ENCODE results near the gene KLHL6. TPM values are rescaled to one million over a fixed set of nuclear protein-coding genes. Genes with fewer than 3 reads are reported as not detected.

The KLHL6 gene
- polyA plus RNA-seq, 1 of the 3 experiments (the other 2 are of a cell fraction), result not detected

GRCh38 chr3:183490653-183491052, 64.9 kb downstream of the KLHL6 start (continued):
- TF ChIP-seq, protein P1, sequence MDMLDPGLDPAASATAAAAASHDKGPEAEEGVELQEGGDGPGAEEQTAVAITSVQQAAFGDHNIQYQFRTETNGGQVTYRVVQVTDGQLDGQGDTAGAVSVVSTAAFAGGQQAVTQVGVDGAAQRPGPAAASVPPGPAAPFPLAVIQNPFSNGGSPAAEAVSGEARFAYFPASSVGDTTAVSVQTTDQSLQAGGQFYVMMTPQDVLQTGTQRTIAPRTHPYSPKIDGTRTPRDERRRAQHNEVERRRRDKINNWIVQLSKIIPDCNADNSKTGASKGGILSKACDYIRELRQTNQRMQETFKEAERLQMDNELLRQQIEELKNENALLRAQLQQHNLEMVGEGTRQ (IDR thresholded peaks at IDR 0.05; ENCODE audit: borderline replicate concordance, low read depth, low read length), result no peak
- TF ChIP-seq TAF1 (IDR thresholded peaks at IDR 0.05; ENCODE audit: borderline replicate concordance, low read depth, low read length) (no peak), SMC3 (IDR thresholded peaks at IDR 0.05; ENCODE audit: low read depth, low read length) (no peak)

DNA sequence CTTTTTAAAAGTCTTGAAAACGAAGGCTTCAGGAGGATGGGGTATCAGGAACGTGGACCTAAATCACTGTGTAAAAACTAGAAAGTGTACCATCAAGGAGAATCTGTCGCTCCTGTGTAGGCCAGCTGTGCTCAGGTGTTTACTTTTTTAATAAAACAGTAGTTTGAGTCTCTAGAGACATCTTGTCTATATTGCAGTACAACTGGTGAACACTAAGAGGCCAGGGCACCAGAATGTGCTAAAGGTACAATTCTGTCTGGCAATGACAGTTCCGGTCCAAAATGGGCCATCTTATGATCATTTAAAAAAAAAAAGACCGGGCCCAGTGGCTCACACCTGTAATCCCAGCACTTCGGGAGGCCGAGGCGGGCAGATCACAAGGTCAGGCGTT, 65.3 kb downstream of the KLHL6 start:
- ChIA-PET CTCF (interaction anchor here (2.2 to 3.1 kb wide), 2 partner anchors 11 to 12 kb away, joined by 10 to 16 read pairs; no protein-coding TSS in a partner anchor), POLR2A (no interaction called here)
- no peak for DNase-seq
- no peaks in the 10 kb centered on the region for H3F3A ChIP-seq (replicated peaks; ENCODE audit: insufficient read depth)
- H4K20me1 ChIP-seq (ENCODE audit: insufficient read depth), result no peaks in the 10 kb centered on the region
- TF ChIP-seq RAD21 (IDR thresholded peaks at IDR 0.05; ENCODE audit: low read length), result no peak
- no peak for TF ChIP-seq RCOR1 (IDR thresholded peaks at IDR 0.05; ENCODE audit: low read length)
- TF ChIP-seq, protein P2, sequence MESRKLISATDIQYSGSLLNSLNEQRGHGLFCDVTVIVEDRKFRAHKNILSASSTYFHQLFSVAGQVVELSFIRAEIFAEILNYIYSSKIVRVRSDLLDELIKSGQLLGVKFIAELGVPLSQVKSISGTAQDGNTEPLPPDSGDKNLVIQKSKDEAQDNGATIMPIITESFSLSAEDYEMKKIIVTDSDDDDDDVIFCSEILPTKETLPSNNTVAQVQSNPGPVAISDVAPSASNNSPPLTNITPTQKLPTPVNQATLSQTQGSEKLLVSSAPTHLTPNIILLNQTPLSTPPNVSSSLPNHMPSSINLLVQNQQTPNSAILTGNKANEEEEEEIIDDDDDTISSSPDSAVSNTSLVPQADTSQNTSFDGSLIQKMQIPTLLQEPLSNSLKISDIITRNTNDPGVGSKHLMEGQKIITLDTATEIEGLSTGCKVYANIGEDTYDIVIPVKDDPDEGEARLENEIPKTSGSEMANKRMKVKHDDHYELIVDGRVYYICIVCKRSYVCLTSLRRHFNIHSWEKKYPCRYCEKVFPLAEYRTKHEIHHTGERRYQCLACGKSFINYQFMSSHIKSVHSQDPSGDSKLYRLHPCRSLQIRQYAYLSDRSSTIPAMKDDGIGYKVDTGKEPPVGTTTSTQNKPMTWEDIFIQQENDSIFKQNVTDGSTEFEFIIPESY (IDR thresholded peaks at IDR 0.05; ENCODE audit: borderline replicate concordance, low read depth), result no peak
- no peak for TF ChIP-seq FOXJ3 (CRISPR knock-in tag; IDR thresholded peaks at IDR 0.05)
- TF ChIP-seq SMC3 (IDR thresholded peaks at IDR 0.05; ENCODE audit: low read depth, low read length), result no peak
- TF ChIP-seq, protein P3, sequence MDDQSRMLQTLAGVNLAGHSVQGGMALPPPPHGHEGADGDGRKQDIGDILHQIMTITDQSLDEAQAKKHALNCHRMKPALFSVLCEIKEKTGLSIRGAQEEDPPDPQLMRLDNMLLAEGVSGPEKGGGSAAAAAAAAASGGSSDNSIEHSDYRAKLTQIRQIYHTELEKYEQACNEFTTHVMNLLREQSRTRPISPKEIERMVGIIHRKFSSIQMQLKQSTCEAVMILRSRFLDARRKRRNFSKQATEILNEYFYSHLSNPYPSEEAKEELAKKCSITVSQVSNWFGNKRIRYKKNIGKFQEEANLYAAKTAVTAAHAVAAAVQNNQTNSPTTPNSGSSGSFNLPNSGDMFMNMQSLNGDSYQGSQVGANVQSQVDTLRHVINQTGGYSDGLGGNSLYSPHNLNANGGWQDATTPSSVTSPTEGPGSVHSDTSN (IDR thresholded peaks at IDR 0.05), result no peak
- TF ChIP-seq YY1 (IDR thresholded peaks at IDR 0.05; ENCODE audit: low read depth), result no peak
- no peaks in the 10 kb centered on the region for H3K79me2 ChIP-seq (ENCODE audit: insufficient read depth)
- no peak overlapping the region for H3K4me2 ChIP-seq
- no peaks in the 10 kb centered on the region for H3K36me3 ChIP-seq (replicated peaks in 1 of 2; ENCODE audit: control insufficient read depth in 1 of 2, insufficient read depth in 2 of 2, low read length in 1 of 2)
- no peak overlapping the region for H2AFZ ChIP-seq (ENCODE audit: low read depth)
- H3K4me1 ChIP-seq (ENCODE audit: control insufficient read depth in 1 of 2, insufficient read depth in 2 of 2, low read depth in 1 of 2, low read length in 1 of 2), result peaks cover 0 to under 1% of the 10 kb centered on the region in 2 experiments; a peak in 1 of 4 replicates
- no peaks in the 10 kb centered on the region for H3K27me3 ChIP-seq (ENCODE audit: insufficient read depth)
- H3K9me3 ChIP-seq, result no peaks in the 10 kb centered on the region
- H3K9ac ChIP-seq, result no peak overlapping the region
- no peak overlapping the region for H3K4me3 ChIP-seq (ENCODE audit: low read depth in 2 of 2, low read length in 1 of 2)
- WGBS (ENCODE audit: low lambda C conversion rate), result 83% methylated on average over 9 of the region's 9 CpGs
- no peak overlapping the region for H3K27ac ChIP-seq (ENCODE audit: low read depth in 2 of 2, low read length in 1 of 2)
- H3K9me2 ChIP-seq, result no peaks in the 10 kb centered on the region

DNA sequence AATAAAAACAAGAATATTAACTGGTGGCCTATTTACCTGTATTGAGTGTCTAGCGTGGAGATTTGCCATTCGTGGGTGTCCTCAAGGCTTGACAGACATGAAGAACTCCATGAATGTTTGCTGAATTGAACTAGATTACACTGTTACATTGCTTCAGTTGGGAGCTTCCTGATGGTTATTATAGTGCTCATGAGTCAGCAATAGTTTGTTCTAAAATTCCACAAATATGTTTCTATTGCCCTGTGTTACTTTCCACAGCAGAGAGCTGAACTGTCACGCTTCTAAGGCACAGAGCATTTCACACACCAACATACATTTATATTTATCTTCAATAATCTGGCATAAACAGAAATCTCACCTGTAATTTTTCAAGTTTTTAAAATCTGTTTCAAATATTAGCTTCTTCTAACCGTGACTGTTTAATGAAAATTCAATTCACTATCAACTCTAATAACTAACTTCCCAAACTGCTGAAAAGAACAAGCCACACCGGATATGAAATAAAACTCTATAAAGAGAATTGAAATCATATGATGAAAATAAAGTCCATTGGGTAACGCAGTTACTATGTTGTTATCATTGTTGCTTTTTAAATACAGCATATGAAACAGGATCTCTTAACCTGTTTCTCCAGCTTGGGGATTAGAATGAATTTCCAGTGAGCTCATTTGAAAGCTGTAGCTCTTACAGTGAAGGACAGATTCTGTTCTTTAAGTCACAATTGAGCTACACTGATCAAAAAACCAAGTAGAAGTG, 65.9 kb downstream of the KLHL6 start:
- CTCF ChIA-PET, result interaction anchor here (1.0 to 3.1 kb wide), 3 partner anchors 10 to 277 kb away, joined by 3 to 16 read pairs (median 10); no protein-coding TSS in a partner anchor
- DNase-seq, result no peak

More for the DNA sequence above, 65.9 kb downstream of the KLHL6 start:
- Histone ChIP-seq H4K20me1 (ENCODE audit: insufficient read depth) (no peaks in the 10 kb centered on the region), H3K27me3 (ENCODE audit: insufficient read depth) (no peaks in the 10 kb centered on the region), H3K9me3 (no peaks in the 10 kb centered on the region), H3F3A (replicated peaks; ENCODE audit: insufficient read depth) (no peaks in the 10 kb centered on the region), H3K36me3 (replicated peaks in 1 of 2; ENCODE audit: control insufficient read depth in 1 of 2, insufficient read depth in 2 of 2, low read length in 1 of 2) (no peaks in the 10 kb centered on the region), H2AFZ (ENCODE audit: low read depth) (no peak overlapping the region), H3K4me3 (ENCODE audit: low read depth in 2 of 2, low read length in 1 of 2) (no peak overlapping the region), H3K27ac (ENCODE audit: low read depth in 2 of 2, low read length in 1 of 2) (no peak overlapping the region), H3K9me2 (no peaks in the 10 kb centered on the region), H3K4me2 (no peak overlapping the region), H3K79me2 (ENCODE audit: insufficient read depth) (no peaks in the 10 kb centered on the region), H3K9ac (no peak overlapping the region), H3K4me1 (ENCODE audit: control insufficient read depth in 1 of 2, insufficient read depth in 2 of 2, low read depth in 1 of 2, low read length in 1 of 2) (peaks cover 0 to 3% of the 10 kb centered on the region in 2 experiments; a peak in 1 of 4 replicates)
- TF ChIP-seq RFX5 (IDR thresholded peaks at IDR 0.05; ENCODE audit: low read length) (no peak), YY1 (IDR thresholded peaks at IDR 0.05; ENCODE audit: low read depth) (no peak), EZH2phosphoT487 (IDR thresholded peaks at IDR 0.05; ENCODE audit: borderline replicate concordance, low read depth) (no peak), NFIC (IDR thresholded peaks at IDR 0.05; ENCODE audit: borderline replicate concordance) (no peak), EP300 (IDR thresholded peaks at IDR 0.05; ENCODE audit: borderline replicate concordance in 1 of 2, low read depth in 1 of 2, low read length in 1 of 2) (no peak), RCOR1 (IDR thresholded peaks at IDR 0.05; ENCODE audit: low read length) (no peak)
- TF ChIP-seq, protein P2 (IDR thresholded peaks at IDR 0.05; ENCODE audit: borderline replicate concordance, low read depth), result no peak
- 61% methylated on average over 6 of the region's 6 CpGs for WGBS (ENCODE audit: low lambda C conversion rate)
- POLR2A ChIA-PET, result no interaction called here

Data from SK-N-SH (cell line).